ENCODE measurements around the gene TMEM82. TPM values are rescaled to one million over a fixed set of nuclear protein-coding genes. Genes with fewer than 3 reads are reported as not detected.

The TMEM82 gene
- total RNA-seq, 1 experiment from 2014 or later = not detected

GRCh38 chr1:15756143-15757015 lies 14.1 kb downstream of the TMEM82 start:
- no peak for DNase-seq (ENCODE audit: low spot score)

- no peak for DNase-seq (ENCODE audit: low spot score)
These were observed 14.8 kb downstream of the TMEM82 start for GRCh38 chr1:15757016-15757543.

DNA sequence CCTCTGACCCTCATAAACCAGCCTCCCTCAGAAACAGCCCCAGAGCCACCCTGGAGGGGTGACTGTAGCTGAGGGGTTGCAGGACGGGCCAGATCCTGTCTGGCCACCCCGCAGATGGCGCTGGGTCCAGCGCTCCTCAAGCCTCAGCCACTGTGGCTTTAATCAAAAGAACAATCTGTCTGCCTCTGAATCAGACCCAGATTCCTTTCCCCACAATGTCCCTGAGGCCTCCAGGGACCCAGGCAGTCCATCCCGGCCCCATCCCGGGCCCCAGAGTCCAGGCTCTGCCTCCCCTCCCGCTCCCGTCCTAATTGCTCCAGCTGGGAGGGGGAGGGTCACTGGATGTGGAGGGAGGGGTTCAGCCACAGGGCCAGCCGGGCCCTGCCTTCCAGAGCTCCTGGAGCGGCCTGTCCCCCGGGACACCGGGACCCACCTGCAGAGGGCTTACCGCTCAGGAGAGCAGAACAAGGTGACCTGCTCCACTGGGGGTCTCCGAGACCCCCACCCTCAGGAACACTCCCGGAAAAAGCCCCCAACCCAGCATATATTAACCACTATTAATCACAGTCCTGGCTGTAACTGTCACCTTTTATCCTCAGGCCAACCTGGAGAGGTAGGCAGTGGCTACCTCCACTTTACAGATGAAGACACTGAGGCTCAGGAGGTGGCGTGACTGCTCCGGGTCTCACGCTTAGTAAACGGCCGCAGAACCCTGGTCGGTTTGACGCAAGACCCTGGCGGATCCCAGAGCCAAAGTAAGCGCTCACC lies 15.5 kb downstream of the TMEM82 start:
- DNase-seq (ENCODE audit: low spot score) = no peak

- no peak for DNase-seq (ENCODE audit: low spot score)
These were observed 16.1 kb downstream of the TMEM82 start, which contains the start of gene FBLIM1 for GRCh38 chr1:15758343-15758931. Gene FBLIM1, plus strand, starts transcription at chr1:15758795. Its CDS starts 6,189 bp downstream, at chr1:15764984.

GRCh38 chr1:15758953-15759661 lies 16.8 kb downstream of the TMEM82 start:
- DNase-seq (ENCODE audit: low spot score) = no peak

GRCh38 chr1:15760520-15761211 lies 18.4 kb downstream of the TMEM82 start:
- peak; percentile 82 for DNase-seq (ENCODE audit: low spot score)

GRCh38 chr1:15761366-15762128 lies 19.2 kb downstream of the TMEM82 start:
- DNase-seq (ENCODE audit: low spot score) = no peak

DNA sequence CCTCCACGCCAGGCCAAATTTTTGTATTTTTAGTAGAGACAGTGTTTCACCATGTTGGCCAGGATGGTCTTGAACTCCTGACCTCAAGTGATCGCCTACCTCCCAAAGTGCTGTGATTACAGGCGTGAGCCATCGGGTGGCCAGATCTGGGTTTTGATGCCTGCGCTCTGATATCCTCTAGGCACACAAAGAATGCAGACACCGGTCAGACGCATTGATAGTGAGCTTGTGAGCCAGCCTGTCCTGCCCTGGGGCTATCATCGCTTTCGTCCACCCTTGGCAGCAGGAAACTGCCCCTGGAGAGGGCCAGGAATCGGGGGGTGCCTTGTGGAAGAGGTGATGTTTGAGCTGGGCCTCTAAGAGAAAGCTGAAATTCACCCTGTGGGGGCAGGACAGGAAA lies 20.2 kb downstream of the TMEM82 start:
- no peak for DNase-seq (ENCODE audit: low spot score)

- DNase-seq (ENCODE audit: low spot score) = no peak
These were observed 22.0 kb downstream of the TMEM82 start for GRCh38 chr1:15764269-15764764.

DNA sequence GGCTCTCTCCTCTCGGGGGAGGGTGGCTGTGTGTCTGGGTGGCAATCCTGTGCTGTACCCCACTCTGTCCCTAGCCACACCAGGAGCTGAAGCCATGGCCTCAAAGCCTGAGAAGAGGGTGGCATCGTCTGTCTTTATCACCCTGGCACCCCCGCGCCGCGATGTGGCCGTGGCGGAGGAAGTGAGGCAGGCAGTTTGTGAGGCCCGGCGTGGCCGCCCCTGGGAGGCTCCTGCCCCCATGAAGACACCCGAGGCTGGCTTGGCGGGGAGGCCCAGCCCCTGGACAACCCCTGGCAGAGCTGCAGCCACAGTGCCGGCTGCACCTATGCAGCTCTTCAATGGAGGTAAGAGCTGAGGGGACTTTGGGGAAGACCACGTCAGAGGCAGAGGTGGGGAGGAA lies 22.6 kb downstream of the TMEM82 start:
- DNase-seq (ENCODE audit: low spot score) = no peak

DNA sequence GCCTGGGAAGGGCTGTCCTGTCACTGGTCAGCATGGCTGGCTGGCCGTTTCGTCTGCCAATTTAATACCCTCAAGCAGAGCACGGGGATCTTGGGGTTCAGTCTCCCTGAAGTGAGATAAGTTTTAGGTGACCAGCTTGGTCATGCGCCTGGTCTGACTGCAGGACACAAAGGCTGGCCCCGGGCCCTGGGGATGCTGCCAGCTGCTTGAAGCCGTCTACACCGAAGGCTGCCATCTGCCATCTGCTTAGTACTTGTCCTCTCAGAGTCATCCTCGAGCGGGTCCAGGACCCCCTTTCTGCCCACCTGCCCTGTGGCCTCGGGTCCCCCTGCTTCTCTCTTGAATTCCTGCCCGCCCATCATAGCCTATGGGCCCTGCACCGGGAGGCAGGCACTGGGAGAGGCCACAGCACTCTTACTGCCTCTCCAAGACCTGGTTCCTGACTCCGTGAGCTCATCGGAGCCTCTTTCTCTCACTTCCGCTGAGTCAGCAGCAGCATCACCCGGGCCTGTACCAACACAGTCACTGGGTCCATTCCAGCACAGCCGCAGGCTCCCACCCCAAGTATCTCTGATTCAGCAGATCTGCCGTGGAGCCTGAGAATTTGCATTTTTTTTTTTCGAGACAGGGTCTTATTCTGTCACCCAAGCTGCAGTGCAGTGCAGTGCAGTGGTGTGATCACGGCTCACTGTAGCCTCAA lies 23.3 kb downstream of the TMEM82 start:
- DNase-seq (ENCODE audit: low spot score) = peak; percentile 44

GRCh38 chr1:15767941-15768340 lies 25.6 kb downstream of the TMEM82 start:
- DNase-seq (ENCODE audit: low spot score) = no peak

GRCh38 chr1:15768388-15768787 lies 26.1 kb downstream of the TMEM82 start:
- DNase-seq (ENCODE audit: low spot score) = no peak

DNA sequence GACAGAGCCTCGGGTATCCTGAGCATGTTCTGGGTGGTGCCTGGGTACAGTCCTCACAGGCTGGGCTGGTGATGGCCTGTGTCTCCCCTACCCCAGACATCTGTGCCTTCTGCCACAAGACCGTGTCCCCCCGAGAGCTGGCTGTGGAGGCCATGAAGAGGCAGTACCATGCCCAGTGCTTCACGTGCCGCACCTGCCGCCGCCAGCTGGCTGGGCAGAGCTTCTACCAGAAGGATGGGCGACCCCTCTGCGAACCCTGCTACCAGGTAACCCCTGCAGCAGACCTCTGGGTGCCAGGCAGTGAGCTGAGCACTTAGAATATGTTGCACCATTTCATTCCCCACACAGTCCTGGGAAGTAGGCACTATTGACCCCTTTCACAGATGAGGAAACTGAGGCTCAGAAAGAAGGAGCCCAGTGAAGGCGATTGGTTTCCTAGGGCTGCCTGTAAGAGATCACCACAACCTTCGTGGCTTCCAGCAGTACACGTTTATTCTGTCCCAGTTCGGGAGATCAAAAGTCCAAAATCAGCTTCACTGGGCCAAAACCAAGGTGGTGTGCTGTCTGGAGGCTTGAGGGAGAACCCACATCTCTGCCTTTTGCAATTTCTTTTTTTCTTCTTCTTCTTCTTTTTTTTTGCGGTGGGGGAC lies 28.1 kb downstream of the TMEM82 start:
- DNase-seq (ENCODE audit: low spot score) = no peak

GRCh38 chr1:15771836-15772515 lies 29.7 kb downstream of the TMEM82 start:
- DNase-seq (ENCODE audit: low spot score) = no peak

DNA sequence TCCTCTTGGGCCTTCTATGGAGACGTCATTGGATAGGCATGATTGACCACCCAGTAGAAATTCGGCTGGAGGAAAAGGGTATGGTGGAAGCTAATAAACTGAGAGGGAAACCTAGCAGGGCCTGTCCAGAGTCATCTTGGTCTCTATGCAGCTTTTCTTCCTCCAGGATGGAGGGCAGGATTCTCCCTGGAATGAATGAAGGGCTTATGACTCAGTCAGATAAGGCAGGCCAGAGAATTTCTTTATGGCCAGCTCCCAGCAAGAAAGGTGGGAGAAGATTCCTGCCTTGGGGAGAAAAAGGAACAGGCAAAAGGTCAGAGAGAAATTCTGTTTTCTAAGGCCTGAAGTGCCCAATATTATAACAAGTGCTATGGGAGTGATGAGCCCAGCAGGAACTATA lies 33.4 kb downstream of the TMEM82 start:
- DNase-seq (ENCODE audit: low spot score) = no peak

GRCh38 chr1:15777909-15778707 lies 35.8 kb downstream of the TMEM82 start:
- no peak for DNase-seq (ENCODE audit: low spot score)
